HUES6 (cell line): ENCODE measurements around the gene ELAPOR2.
"Not testable (repeated sequence)": the region's sequence is repeated elsewhere in the genome, so short reads cannot be mapped to it uniquely, and the experiment has no call there.

Source experiments
- H3K27ac ChIP-seq: 2 replicates; pipeline ENCODE4 v1.7.0; 2013; ENCODE audit warnings: low read depth, mild to moderate bottlenecking, low read length, inconsistent platforms
- H3K27me3 ChIP-seq: 2 replicates; pipeline ENCODE4 v1.6.1; 2013; ENCODE audit warnings: low read length; ENCODE audit not compliant: control insufficient read depth, insufficient read depth
- H3K36me3 ChIP-seq: 2 replicates; pipeline ENCODE4 v1.6.1; 2013; ENCODE audit warnings: low read length; ENCODE audit not compliant: control insufficient read depth, insufficient read depth
- H3K4me1 ChIP-seq: 2 replicates; pipeline ENCODE4 v1.6.1; 2013; ENCODE audit warnings: low read length; ENCODE audit not compliant: control insufficient read depth, insufficient read depth
- H3K4me3 ChIP-seq: 2 replicates; pipeline ENCODE4 v1.5.1; 2013; ENCODE audit warnings: low read depth, low read length
- H3K9ac ChIP-seq: one replicate; pipeline ENCODE4 v1.6.1; 2013; ENCODE audit warnings: mild to moderate bottlenecking, low read length
- H3K9me3 ChIP-seq: 2 replicates; pipeline ENCODE4 v1.6.1; 2013; ENCODE audit warnings: low read depth, low read length; ENCODE audit not compliant: control insufficient read depth, insufficient read depth

The ELAPOR2 gene

DNA sequence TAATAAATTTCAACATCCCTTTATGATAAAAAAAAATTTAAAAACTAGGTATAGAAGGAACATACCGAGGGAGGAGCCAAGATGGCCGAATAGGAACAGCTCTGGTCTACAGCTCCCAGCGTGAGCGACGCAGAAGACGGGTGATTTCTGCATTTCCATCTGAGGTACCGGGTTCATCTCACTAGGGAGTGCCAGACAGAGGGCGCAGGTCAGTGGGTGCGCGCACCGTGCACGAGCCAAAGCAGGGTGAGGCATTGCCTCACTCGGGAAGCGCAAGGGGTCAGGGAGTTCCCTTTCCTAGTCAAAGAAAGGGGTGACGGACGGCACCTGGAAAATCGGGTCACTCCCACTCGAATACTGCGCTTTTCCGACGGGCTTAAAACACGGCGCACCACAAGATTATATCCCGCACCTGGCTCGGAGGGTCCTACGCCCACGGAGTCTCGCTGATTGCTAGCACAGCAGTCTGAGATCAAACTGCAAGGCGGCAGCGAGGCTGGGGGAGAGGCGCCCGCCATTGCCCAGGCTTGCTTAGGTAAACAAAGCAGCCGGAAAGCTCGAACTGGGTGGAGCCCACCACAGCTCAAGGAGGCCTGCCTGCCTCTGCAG, 19.7 kb downstream of the ELAPOR2 start:
- not testable (repeated sequence) for H3K4me1 ChIP-seq, H3K27me3 ChIP-seq, H3K9me3 ChIP-seq, H3K36me3 ChIP-seq
- Histone ChIP-seq H3K4me3 (peak overlapping the region; percentile 84), H3K9ac (peak overlapping the region; percentile 72), H3K27ac (peak overlapping the region; percentile 68)

DNA sequence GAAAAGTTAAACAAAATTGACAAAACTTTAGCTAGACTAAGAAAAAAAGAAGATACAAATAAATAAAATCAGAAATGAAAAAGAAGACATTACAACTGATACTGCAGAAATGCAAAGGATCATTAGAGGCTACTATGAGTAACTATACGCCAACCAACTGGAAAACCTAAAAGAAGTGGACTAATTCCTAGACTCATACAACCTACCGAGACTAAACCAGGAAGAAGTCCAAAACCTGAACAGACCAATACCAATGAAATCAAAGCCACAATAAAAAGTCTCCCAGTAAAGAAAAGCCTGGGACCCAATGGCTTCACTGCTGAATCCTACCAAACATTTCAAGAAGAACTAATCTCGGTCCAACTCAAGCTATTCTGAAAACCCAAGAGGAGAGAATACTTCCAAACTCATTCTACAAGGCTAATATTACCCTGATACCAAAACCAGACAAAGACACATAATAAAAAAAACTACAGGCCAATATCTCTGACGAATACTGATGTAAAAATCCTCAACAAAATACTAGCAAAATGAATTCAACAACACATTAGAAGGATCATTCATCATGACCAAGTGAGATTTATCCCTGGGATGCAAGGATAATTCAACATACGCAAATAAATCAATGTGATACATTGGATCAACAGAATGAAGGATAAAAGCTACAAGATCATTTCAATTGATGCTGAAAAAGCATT, 20.3 kb downstream of the ELAPOR2 start:
- Histone ChIP-seq H3K27me3 (no peaks in the 10 kb centered on the region), H3K9ac (peak overlapping the region; percentile 72), H3K9me3 (no peaks in the 10 kb centered on the region), H3K4me3 (peak overlapping the region; percentile 84), H3K36me3 (no peaks in the 10 kb centered on the region), H3K27ac (peak overlapping the region; percentile 68), H3K4me1 (peaks cover 7% of the 10 kb centered on the region)

DNA sequence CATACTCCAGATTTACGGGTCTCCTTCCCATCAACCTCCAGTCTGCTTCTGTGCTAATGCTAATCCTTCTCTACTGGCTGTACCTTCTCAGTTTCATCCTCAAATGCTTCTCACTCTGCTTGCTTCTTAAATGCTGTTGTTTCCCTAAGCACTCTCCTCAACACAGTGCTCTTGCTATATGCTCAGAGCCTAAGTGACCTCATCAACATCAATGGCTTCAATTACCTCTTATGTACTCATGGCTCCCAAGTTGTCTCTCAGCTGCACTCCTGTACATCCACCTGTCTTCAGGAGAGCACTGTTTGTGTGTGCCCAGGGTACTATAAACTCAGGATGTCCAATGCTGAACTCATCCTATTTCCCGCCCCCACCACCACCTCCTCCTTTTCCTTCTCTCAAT, 22.5 kb downstream of the ELAPOR2 start:
- Histone ChIP-seq H3K4me3 (no peak overlapping the region), H3K9me3 (no peaks in the 10 kb centered on the region), H3K9ac (no peak overlapping the region), H3K4me1 (peaks cover 7% of the 10 kb centered on the region), H3K27ac (no peak overlapping the region), H3K27me3 (no peaks in the 10 kb centered on the region), H3K36me3 (no peaks in the 10 kb centered on the region)

DNA sequence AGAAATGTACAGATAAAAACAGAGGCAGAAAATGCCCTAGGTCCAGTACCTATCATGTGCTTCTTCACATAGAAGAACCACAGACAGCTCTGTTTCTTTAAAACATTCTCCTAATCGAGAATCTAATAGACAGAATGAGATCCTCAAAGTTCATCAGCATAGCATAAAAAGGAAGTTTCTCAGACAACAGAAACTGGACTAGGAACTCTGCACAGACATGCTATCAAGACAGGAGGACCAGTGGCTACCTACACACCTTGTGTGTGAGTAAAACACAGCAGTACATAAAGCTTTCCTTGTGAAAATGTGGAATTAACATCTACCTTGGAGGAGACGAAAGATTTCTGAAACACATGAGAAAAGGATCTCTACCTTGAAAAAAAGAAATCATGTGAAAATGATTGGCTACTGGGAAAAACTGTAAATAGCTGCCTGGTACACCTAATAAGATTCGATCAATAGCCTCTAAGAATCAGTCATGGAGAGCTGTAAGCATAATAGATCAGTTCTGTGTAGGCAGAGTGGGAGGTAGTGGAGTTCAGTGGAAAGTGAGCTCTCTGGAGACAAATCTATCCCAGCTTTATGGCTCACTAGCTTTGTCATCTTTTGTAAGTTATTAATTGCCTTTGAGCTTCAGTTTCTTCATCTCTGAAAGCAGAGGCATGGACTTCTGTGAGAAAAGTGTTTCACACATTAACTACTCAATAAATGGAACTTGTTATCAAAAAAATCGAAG, 26.7 kb downstream of the ELAPOR2 start:
- no peaks in the 10 kb centered on the region for H3K36me3 ChIP-seq
- H3K27me3 ChIP-seq = no peaks in the 10 kb centered on the region
- H3K4me1 ChIP-seq = peaks cover 6% of the 10 kb centered on the region; the same call in 1 of the 2 replicates
- no peak overlapping the region for H3K27ac ChIP-seq
- no peak overlapping the region for H3K4me3 ChIP-seq
- peaks cover 8% of the 10 kb centered on the region for H3K9me3 ChIP-seq
- H3K9ac ChIP-seq = no peak overlapping the region

DNA sequence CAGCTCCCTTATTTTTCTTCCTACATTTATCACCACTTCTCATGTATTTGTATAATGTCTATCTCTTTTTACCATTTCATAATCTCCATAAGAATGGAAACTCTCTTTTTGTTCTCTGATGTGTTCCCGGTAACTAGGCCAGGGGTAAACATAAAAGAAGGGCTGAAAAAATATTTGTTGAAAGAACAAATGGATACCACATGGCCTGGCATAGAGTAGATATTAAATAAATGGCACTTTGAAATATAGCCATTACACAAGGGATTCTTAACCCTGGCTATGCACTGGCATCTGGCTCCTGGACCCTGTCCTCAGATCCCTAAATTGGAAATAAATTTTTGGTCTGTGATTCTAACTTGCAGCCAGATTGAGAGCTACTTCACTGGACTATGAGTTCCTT, 30.4 kb downstream of the ELAPOR2 start:
- H3K9ac ChIP-seq = no peak overlapping the region
- H3K36me3 ChIP-seq = no peaks in the 10 kb centered on the region
- H3K27ac ChIP-seq = no peak overlapping the region
- H3K4me1 ChIP-seq = peaks cover 6% of the 10 kb centered on the region; the same call in 1 of the 2 replicates
- H3K27me3 ChIP-seq = no peaks in the 10 kb centered on the region
- H3K9me3 ChIP-seq = peaks cover 8% of the 10 kb centered on the region
- H3K4me3 ChIP-seq = no peak overlapping the region

DNA sequence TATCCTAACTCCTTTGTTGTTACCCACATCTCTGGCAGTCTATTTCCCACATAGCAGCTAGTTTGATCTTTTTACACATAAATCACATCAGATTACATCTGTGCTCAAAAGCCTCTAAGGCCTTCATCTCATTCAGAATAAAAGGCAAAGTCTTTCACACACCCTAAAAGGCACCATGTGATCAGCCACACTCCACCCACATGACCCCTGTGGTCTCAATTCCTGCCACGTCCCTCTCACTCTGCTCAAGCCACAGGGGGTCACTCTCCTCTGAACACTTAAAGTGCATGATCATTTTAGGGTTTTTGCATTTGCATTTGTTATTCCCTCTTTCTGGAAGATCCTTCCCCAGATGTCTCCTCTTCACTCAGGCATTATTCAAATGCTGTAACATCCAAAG, 30.8 kb downstream of the ELAPOR2 start:
- Histone ChIP-seq H3K9ac (no peak overlapping the region), H3K4me1 (peaks cover 6% of the 10 kb centered on the region; the same call in 1 of the 2 replicates), H3K27ac (no peak overlapping the region), H3K27me3 (no peaks in the 10 kb centered on the region), H3K4me3 (no peak overlapping the region), H3K9me3 (peaks cover 8% of the 10 kb centered on the region), H3K36me3 (no peaks in the 10 kb centered on the region)

DNA sequence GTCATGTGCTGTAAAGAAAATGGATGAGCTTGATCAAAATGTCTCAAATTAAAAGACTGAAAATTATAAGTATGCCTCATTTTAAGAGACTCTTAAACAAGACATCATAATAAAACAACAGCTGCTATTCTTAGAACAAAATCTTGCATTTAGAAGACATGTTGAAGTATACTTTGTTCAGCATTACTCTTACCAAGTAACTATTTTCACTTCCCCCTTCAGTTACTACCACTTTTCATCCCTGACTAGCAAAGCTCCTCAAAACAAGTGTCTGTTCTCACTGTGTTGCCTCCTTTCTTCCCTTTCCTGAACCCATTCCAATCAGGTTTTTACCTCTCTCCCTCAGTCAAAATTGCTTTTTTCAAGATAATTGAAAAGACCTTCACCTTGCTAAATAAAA, 31.6 kb downstream of the ELAPOR2 start:
- peaks cover 8% of the 10 kb centered on the region for H3K9me3 ChIP-seq
- no peak overlapping the region for H3K27ac ChIP-seq
- no peak overlapping the region for H3K4me3 ChIP-seq
- peaks cover 6% of the 10 kb centered on the region; the same call in 1 of the 2 replicates for H3K4me1 ChIP-seq
- H3K36me3 ChIP-seq = no peaks in the 10 kb centered on the region
- H3K27me3 ChIP-seq = no peaks in the 10 kb centered on the region
- H3K9ac ChIP-seq = no peak overlapping the region

DNA sequence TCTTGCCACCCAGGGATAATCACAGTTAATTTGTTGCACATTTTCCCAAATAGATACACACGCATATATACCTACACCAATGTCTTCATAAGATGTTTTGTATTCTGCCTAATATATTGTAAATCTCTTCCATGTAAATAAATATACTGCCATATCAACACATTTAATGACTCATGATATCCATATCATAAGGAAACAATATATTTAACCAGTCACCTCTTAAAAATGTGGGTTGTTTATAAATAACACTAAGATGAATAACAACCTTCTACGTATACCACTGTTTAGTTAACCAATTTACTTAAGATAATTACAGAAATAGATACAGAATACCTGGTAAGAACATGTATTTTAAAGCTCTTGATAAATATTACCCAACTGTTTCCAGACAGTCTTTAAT, 38.2 kb downstream of the ELAPOR2 start:
- no peaks in the 10 kb centered on the region for H3K36me3 ChIP-seq
- H3K9ac ChIP-seq = no peak overlapping the region
- no peaks in the 10 kb centered on the region for H3K4me1 ChIP-seq
- H3K27me3 ChIP-seq = no peaks in the 10 kb centered on the region
- H3K27ac ChIP-seq = no peak overlapping the region
- no peaks in the 10 kb centered on the region for H3K9me3 ChIP-seq
- H3K4me3 ChIP-seq = no peak overlapping the region

DNA sequence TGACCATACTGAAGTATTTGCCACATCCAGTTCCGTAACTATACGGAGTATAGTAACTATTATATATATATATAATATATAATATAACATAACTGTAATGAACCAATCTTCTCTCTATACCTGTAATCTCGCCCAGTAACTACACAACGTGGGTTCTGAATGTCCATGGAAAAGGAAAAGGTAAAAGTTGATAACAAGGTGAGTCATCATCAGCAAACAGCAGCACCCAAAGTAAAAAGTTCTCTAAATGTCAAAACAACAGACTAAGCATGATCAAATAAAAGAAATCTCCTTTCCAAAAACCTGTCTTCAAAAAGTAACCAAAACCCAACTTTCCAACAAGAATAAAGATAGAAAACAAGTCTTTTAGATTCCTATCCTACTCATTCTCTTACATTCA, 42.8 kb downstream of the ELAPOR2 start:
- H3K27me3 ChIP-seq = no peaks in the 10 kb centered on the region
- H3K27ac ChIP-seq = no peak overlapping the region
- H3K36me3 ChIP-seq = no peaks in the 10 kb centered on the region
- H3K9ac ChIP-seq = no peak overlapping the region
- H3K4me1 ChIP-seq = no peaks in the 10 kb centered on the region
- no peak overlapping the region for H3K4me3 ChIP-seq
- no peaks in the 10 kb centered on the region for H3K9me3 ChIP-seq

DNA sequence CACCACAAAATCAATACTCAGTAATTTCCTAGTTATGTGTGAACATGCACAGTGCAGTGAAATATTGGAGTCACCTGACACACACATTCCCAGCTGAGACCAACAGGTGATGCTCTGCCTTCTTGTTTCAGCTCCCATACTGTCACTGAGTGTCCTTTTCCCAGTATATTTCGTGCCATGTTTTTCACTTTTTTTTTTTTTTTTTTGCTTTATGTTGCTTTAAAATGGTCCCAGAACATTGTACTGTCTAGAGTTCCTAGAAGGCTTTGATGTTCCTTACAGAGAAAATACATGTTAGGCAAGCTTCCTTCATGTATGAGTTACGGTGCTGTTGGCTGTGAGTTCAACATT, 45.6 kb downstream of the ELAPOR2 start:
- Histone ChIP-seq H3K9me3 (no peaks in the 10 kb centered on the region), H3K4me1 (no peaks in the 10 kb centered on the region), H3K36me3 (no peaks in the 10 kb centered on the region), H3K27ac (no peak overlapping the region), H3K4me3 (no peak overlapping the region), H3K27me3 (no peaks in the 10 kb centered on the region), H3K9ac (no peak overlapping the region)

DNA sequence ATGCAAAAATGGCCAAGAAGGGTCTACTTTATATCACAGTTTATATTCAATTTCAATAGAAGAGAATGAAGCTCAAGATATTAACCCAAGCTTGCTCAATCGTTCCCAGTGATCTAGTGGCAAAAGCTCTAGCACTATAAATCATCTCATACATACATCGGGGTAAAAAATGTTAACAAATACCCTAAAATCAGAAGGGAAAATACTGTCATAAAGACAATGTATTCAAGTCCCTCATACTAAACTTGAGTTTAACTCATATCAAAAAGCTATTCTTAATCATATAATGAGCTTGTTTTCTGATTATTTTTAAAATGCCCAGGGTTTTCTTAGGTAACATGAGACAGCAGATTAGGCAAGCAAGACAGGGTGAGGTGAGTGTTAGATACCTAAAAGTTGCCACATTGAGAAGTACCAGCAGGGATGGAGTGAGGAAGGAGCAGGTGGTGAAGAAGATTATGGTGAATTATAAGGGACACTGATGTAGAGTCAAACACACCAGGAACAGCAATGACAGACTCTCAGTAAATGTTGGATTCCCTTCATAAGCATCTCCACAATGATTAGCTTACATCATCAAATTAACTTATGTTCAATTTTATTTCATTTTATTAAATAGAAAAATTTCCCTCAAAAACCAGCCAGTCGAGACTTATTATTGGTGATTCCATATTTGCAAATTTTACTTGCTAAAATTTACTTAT, 46.2 kb downstream of the ELAPOR2 start:
- Histone ChIP-seq H3K4me3 (no peak overlapping the region), H3K9me3 (no peaks in the 10 kb centered on the region), H3K36me3 (no peaks in the 10 kb centered on the region), H3K4me1 (no peaks in the 10 kb centered on the region), H3K9ac (no peak overlapping the region), H3K27me3 (no peaks in the 10 kb centered on the region), H3K27ac (no peak overlapping the region)
